Upper lobe of left lung (tissue), 4 donors: Measurements from ENCODE around the gene PLA2G4A.

Experiments
- EP300 ChIP-seq, 4 donors: sonication (generic); formaldehyde crosslinking; IDR thresholded peaks; one replicate each; pipeline ENCODE4 v1.5.1; 2017; ENCODE audit warnings: antibody characterized with exemption in 4 of 4, control low read depth in 2 of 4
- POLR2AphosphoS5 ChIP-seq, 2 donors: sonication (generic); formaldehyde crosslinking; IDR thresholded peaks; one replicate each; pipeline ENCODE4 v1.5.1; 2017; ENCODE audit warnings: antibody characterized with exemption in 2 of 2
- TF ChIP-seq, protein P1 (sequence below), 6 experiments: fragments of 450-650 bp in 4 of 6; fragments of 200-600 bp in 2 of 6; sonication (generic) in 2 of 6; IDR thresholded peaks; one replicate each; pipeline ENCODE4 v1.5.1; 2016 to 2019; ENCODE audit warnings: antibody characterized with exemption in 6 of 6

DNA sequence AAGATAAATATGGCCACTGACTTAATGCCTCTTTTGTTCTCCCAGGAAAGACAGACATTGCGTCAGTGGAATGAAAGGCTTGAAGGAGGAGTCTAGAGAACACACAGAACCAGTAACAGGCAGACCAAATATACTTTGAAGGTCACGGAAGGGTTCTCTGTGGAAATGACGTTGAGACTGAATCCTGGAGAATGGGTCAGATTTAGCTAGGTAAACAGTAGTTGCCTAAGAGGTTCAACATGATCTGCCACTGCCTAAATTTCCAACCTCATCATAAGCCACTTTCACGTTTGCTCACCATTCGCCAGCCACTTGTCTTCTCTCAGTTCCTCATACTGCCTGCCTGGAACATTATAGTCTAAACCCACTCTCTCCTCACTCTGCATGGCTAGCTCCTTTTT, 20.5 kb downstream of the PLA2G4A start:
- no peak for TF ChIP-seq EP300 (IDR thresholded peaks at IDR 0.05)
- no peak for TF ChIP-seq POLR2AphosphoS5 (IDR thresholded peaks at IDR 0.05)
- TF ChIP-seq, protein P1, sequence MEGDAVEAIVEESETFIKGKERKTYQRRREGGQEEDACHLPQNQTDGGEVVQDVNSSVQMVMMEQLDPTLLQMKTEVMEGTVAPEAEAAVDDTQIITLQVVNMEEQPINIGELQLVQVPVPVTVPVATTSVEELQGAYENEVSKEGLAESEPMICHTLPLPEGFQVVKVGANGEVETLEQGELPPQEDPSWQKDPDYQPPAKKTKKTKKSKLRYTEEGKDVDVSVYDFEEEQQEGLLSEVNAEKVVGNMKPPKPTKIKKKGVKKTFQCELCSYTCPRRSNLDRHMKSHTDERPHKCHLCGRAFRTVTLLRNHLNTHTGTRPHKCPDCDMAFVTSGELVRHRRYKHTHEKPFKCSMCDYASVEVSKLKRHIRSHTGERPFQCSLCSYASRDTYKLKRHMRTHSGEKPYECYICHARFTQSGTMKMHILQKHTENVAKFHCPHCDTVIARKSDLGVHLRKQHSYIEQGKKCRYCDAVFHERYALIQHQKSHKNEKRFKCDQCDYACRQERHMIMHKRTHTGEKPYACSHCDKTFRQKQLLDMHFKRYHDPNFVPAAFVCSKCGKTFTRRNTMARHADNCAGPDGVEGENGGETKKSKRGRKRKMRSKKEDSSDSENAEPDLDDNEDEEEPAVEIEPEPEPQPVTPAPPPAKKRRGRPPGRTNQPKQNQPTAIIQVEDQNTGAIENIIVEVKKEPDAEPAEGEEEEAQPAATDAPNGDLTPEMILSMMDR (IDR thresholded peaks at IDR 0.05), result no peak
